Measurements from ENCODE around the gene MN1.
"Not testable (repeated sequence)": the region's sequence is repeated elsewhere in the genome, so short reads cannot be mapped to it uniquely, and the experiment has no call there.

Gene MN1

GRCh38 chr22:27747396-27748221 lies 53.9 kb downstream of the MN1 start:
- no peak overlapping the region for H3K27ac ChIP-seq
- no peak for DNase-seq (ENCODE audit: low read depth, low spot score)

GRCh38 chr22:27746918-27747317 lies 54.6 kb downstream of the MN1 start:
- no peak for DNase-seq (ENCODE audit: low read depth, low spot score)
- no peak overlapping the region for H3K27ac ChIP-seq

GRCh38 chr22:27745809-27746208 lies 55.7 kb downstream of the MN1 start:
- no peak overlapping the region for H3K27ac ChIP-seq
- no peak for DNase-seq (ENCODE audit: low read depth, low spot score)

GRCh38 chr22:27745154-27745553 lies 56.4 kb downstream of the MN1 start:
- no peak for DNase-seq (ENCODE audit: low read depth, low spot score)
- no peak overlapping the region for H3K27ac ChIP-seq

GRCh38 chr22:27744078-27744477 lies 57.5 kb downstream of the MN1 start:
- not testable (repeated sequence) for DNase-seq (ENCODE audit: low read depth, low spot score); H3K27ac ChIP-seq

- no peak overlapping the region for H3K27ac ChIP-seq
- peak; percentile 20 for DNase-seq (ENCODE audit: low read depth, low spot score)
These were observed 61.3 kb downstream of the MN1 start for GRCh38 chr22:27740202-27740748.

GRCh38 chr22:27737521-27737920 lies 64.0 kb downstream of the MN1 start:
- DNase-seq (ENCODE audit: low read depth, low spot score), result no peak
- no peak overlapping the region for H3K27ac ChIP-seq

- H3K27ac ChIP-seq, result no peak overlapping the region
- DNase-seq (ENCODE audit: low read depth, low spot score), result no peak
These were observed 67.5 kb downstream of the MN1 start for GRCh38 chr22:27734066-27734465.

- H3K27ac ChIP-seq, result no peak overlapping the region
- DNase-seq (ENCODE audit: low read depth, low spot score), result no peak
These were observed 68.7 kb downstream of the MN1 start for GRCh38 chr22:27732841-27733240.

GRCh38 chr22:27732391-27732790 lies 69.2 kb downstream of the MN1 start:
- no peak for DNase-seq (ENCODE audit: low read depth, low spot score)
- no peak overlapping the region for H3K27ac ChIP-seq

- H3K27ac ChIP-seq, result no peak overlapping the region
These were observed 69.9 kb downstream of the MN1 start for GRCh38 chr22:27731621-27732020.

GRCh38 chr22:27730641-27731433 lies 70.7 kb downstream of the MN1 start:
- DNase-seq (ENCODE audit: low read depth, low spot score), result no peak
- no peak overlapping the region for H3K27ac ChIP-seq

More at GRCh38 chr22:27731621-27732020, 69.9 kb downstream of the MN1 start:
- no peak for DNase-seq (ENCODE audit: low read depth, low spot score)

- H3K27ac ChIP-seq, result no peak overlapping the region
- DNase-seq (ENCODE audit: low read depth, low spot score), result no peak
These were observed 72.3 kb downstream of the MN1 start for GRCh38 chr22:27729246-27729645.

- no peak overlapping the region for H3K27ac ChIP-seq
- DNase-seq (ENCODE audit: low read depth, low spot score), result no peak
These were observed 73.7 kb downstream of the MN1 start for GRCh38 chr22:27727673-27728451.

- H3K27ac ChIP-seq, result no peak overlapping the region
- no peak for DNase-seq (ENCODE audit: low read depth, low spot score)
These were observed 74.7 kb downstream of the MN1 start for GRCh38 chr22:27726686-27727449.

GRCh38 chr22:27726331-27726685 lies 75.2 kb downstream of the MN1 start:
- DNase-seq (ENCODE audit: low read depth, low spot score), result no peak
- H3K27ac ChIP-seq, result no peak overlapping the region

- no peak for DNase-seq (ENCODE audit: low read depth, low spot score)
- no peak overlapping the region for H3K27ac ChIP-seq
These were observed 75.9 kb downstream of the MN1 start for GRCh38 chr22:27725661-27726060.

- H3K27ac ChIP-seq, result no peak overlapping the region
- no peak for DNase-seq (ENCODE audit: low read depth, low spot score)
These were observed 76.8 kb downstream of the MN1 start for GRCh38 chr22:27724709-27725108.

GRCh38 chr22:27724157-27724556 lies 77.4 kb downstream of the MN1 start:
- no peak for DNase-seq (ENCODE audit: low read depth, low spot score)
- H3K27ac ChIP-seq, result no peak overlapping the region

GRCh38 chr22:27723708-27724107 lies 77.8 kb downstream of the MN1 start:
- no peak for DNase-seq (ENCODE audit: low read depth, low spot score)
- no peak overlapping the region for H3K27ac ChIP-seq
